ENCODE results near the gene IFNG.

Gene IFNG

GRCh38 chr12:68135520-68135919 is 24.0 kb downstream of the IFNG start:
- Mint-ChIP-seq H3K27me3 (ENCODE audit: low read depth) (no peaks in the 10 kb centered on the region), H3K27ac (no peak overlapping the region), H3K36me3 (ENCODE audit: low read depth) (peaks cover 9% of the 10 kb centered on the region), H3K4me1 (no peaks in the 10 kb centered on the region), H3K9me3 (peaks cover 15% of the 10 kb centered on the region), H3K4me3 (no peak overlapping the region)
- TF ChIP-seq CTCF (IDR thresholded peaks at IDR 0.05; ENCODE audit: unreplicated experiment in 3 of 3), result no peak

GRCh38 chr12:68131867-68132414 is 27.6 kb downstream of the IFNG start:
- Mint-ChIP-seq H3K4me1 (no peaks in the 10 kb centered on the region), H3K27ac (no peak overlapping the region), H3K27me3 (ENCODE audit: low read depth) (no peaks in the 10 kb centered on the region), H3K4me3 (no peak overlapping the region), H3K9me3 (peaks cover 36% of the 10 kb centered on the region), H3K36me3 (ENCODE audit: low read depth) (peaks cover 20% of the 10 kb centered on the region)
- no peak for TF ChIP-seq CTCF (IDR thresholded peaks at IDR 0.05; ENCODE audit: unreplicated experiment in 3 of 3)

- H3K27me3 Mint-ChIP-seq (ENCODE audit: low read depth), result no peaks in the 10 kb centered on the region
- no peak overlapping the region for H3K27ac Mint-ChIP-seq
- peaks cover 41% of the 10 kb centered on the region for H3K9me3 Mint-ChIP-seq
- no peak for TF ChIP-seq CTCF (IDR thresholded peaks at IDR 0.05; ENCODE audit: unreplicated experiment in 3 of 3)
- H3K4me3 Mint-ChIP-seq, result no peak overlapping the region
- H3K4me1 Mint-ChIP-seq, result no peaks in the 10 kb centered on the region
- H3K36me3 Mint-ChIP-seq (ENCODE audit: low read depth), result peaks cover 20% of the 10 kb centered on the region
These were observed 29.6 kb downstream of the IFNG start for GRCh38 chr12:68129979-68130378.

- no peaks in the 10 kb centered on the region for H3K4me1 Mint-ChIP-seq
- TF ChIP-seq CTCF (IDR thresholded peaks at IDR 0.05; ENCODE audit: unreplicated experiment in 3 of 3), result no peak
- H3K27me3 Mint-ChIP-seq (ENCODE audit: low read depth), result no peaks in the 10 kb centered on the region
- H3K27ac Mint-ChIP-seq, result no peak overlapping the region
- H3K36me3 Mint-ChIP-seq (ENCODE audit: low read depth), result no peaks in the 10 kb centered on the region
- no peak overlapping the region for H3K4me3 Mint-ChIP-seq
- peaks cover 9% of the 10 kb centered on the region for H3K9me3 Mint-ChIP-seq
These were observed 37.2 kb downstream of the IFNG start for GRCh38 chr12:68122236-68122920.

GRCh38 chr12:68121143-68121542 is 38.4 kb downstream of the IFNG start:
- Mint-ChIP-seq H3K36me3 (ENCODE audit: low read depth) (no peaks in the 10 kb centered on the region), H3K4me1 (no peaks in the 10 kb centered on the region), H3K9me3 (peaks cover 9% of the 10 kb centered on the region), H3K27ac (no peak overlapping the region), H3K27me3 (ENCODE audit: low read depth) (no peaks in the 10 kb centered on the region), H3K4me3 (no peak overlapping the region)
- TF ChIP-seq CTCF (IDR thresholded peaks at IDR 0.05; ENCODE audit: unreplicated experiment in 3 of 3), result no peak

- TF ChIP-seq CTCF (IDR thresholded peaks at IDR 0.05; ENCODE audit: unreplicated experiment in 3 of 3), result no peak
- no peaks in the 10 kb centered on the region for H3K36me3 Mint-ChIP-seq (ENCODE audit: low read depth)
- H3K4me1 Mint-ChIP-seq, result no peaks in the 10 kb centered on the region
- peaks cover 3% of the 10 kb centered on the region for H3K9me3 Mint-ChIP-seq
- H3K27ac Mint-ChIP-seq, result no peak overlapping the region
- H3K27me3 Mint-ChIP-seq (ENCODE audit: low read depth), result no peaks in the 10 kb centered on the region
- H3K4me3 Mint-ChIP-seq, result no peak overlapping the region
These were observed 39.8 kb downstream of the IFNG start for GRCh38 chr12:68119724-68120211.
